Body of pancreas (tissue), 4 donors: ENCODE measurements around the gene RSPRY1.

Source experiments
- POLR2A ChIP-seq, 3 donors: fragments of 450-650 bp; IDR thresholded peaks; one replicate each; pipeline ENCODE4 v1.6.1; 2016; ENCODE audit warnings: antibody characterized with exemption in 3 of 3, mild to moderate bottlenecking in 2 of 3
- TF ChIP-seq, protein P1 (sequence below), 7 experiments: fragments of 450-650 bp in 4 of 7; fragments of 200-600 bp in 3 of 7; sonication (generic) in 3 of 7; IDR thresholded peaks; one replicate each; pipeline ENCODE4 v1.5.1; 2016 to 2019; ENCODE audit warnings: antibody characterized with exemption in 7 of 7

DNA sequence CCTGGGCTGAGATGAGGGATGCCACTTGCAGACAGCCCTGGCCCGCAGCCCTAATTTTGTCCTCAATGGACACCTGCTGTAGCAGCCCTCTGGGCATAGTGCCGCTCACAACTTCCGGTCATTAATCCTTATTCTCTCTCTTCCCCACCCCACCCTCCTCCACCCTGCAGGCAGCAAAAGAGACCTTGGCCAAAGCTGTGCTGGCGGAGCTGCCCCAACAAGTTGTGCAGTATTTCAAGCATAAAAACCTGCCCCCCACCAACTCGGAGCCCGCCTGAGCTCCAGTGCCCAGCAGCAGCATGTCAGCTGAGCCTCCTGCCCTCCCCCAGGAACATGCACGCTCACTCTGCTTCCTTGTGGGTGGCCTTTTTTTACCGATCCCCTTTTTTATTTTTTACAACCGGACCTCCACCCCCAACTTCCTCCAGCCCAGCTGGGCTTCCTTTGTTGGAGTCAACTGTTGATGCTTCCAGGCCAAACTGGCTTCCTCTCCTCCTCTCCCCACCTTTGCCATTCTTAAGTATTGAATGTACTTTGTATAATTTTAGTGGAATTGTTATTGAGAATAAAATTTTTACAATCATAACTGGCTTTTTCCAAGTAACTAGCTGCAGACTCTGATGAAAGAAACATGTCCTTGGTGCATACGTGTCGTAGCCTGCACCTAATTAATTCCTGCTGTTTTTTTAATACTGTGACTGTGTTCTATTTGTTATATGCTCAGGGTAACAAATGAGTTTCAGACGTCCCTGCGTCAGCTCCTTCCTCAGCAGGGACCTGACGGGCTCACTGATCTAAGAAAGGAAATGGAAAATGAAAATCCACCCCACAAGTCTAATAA lies 38.5 kb upstream of the RSPRY1 start:
- TF ChIP-seq, protein P1, sequence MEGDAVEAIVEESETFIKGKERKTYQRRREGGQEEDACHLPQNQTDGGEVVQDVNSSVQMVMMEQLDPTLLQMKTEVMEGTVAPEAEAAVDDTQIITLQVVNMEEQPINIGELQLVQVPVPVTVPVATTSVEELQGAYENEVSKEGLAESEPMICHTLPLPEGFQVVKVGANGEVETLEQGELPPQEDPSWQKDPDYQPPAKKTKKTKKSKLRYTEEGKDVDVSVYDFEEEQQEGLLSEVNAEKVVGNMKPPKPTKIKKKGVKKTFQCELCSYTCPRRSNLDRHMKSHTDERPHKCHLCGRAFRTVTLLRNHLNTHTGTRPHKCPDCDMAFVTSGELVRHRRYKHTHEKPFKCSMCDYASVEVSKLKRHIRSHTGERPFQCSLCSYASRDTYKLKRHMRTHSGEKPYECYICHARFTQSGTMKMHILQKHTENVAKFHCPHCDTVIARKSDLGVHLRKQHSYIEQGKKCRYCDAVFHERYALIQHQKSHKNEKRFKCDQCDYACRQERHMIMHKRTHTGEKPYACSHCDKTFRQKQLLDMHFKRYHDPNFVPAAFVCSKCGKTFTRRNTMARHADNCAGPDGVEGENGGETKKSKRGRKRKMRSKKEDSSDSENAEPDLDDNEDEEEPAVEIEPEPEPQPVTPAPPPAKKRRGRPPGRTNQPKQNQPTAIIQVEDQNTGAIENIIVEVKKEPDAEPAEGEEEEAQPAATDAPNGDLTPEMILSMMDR (IDR thresholded peaks at IDR 0.05): no peak
- TF ChIP-seq POLR2A (IDR thresholded peaks at IDR 0.05): no peak
